IPS-NIHi11 (cell line): ENCODE results near the gene ASL.
"Not testable (repeated sequence)": the region's sequence is repeated elsewhere in the genome, so short reads cannot be mapped to it uniquely, and the experiment has no call there.

Source experiments
- DNase-seq: peaks from one replicate; pipeline ENCODE4 v3.0.0; 2012; ENCODE audit warnings: mixed read lengths, low spot score

The ASL gene

GRCh38 chr7:66076462-66077329 is 1.1 kb downstream of the ASL start:
- DNase-seq: no peak

DNA sequence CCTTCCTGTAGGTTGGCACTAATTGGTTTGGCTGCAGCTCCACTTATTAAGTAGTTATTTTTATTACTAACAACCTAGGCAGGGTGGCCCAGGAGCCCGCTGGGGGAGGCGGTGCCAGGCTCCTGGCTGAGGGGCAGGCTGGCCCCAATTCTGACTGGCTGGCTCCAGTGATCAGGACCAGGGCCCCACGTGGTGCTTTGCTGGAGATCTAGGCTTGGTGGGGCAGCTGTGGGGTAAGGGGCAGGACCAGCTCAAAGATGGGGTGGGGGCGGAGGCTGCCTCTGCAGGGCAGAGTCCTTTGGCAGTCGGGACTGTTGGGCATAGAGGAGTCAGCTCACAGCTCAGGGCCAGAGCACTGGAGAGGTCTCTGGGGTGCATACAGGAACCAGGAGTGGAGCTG is 2.4 kb downstream of the ASL start:
- no peak for DNase-seq

DNA sequence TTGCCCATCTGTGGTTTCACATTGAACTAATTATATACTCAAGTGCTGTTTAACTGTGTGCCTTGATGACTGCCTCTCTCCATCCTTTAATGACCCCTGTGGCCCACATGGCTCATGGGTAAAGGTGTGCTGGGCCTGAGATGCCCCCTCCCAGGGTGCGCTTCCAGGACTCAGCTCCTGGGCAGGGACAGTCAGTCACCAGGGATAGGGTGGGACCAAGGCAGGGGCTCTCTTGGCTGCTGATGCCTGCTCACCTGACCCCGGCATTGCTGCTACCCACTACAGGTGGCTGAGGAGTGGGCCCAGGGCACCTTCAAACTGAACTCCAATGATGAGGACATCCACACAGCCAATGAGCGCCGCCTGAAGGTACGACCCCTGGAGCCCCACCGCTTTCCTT is 6.5 kb downstream of the ASL start:
- DNase-seq: no peak

DNA sequence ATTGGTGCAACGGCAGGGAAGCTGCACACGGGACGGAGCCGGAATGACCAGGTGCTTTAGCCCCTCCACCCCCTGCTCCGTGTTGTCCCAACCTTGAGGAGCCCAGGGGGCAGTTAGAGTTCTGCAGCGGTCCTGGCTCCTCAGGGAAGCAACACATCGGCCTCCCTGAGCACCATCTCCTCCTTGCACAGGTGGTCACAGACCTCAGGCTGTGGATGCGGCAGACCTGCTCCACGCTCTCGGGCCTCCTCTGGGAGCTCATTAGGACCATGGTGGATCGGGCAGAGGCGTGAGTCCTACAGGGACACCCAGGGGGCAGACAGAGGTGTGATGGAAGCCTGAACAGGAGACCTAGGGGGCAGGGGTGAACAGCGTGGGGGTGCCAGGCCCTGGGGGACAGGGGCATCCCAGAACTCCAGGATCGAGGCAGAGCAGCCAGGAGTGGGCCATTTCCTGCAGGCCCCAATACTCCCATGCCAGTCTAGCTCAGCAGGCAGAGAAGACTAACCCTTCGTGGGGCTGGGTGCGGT is 7.3 kb downstream of the ASL start:
- no peak for DNase-seq

GRCh38 chr7:66083677-66084076 is 8.1 kb downstream of the ASL start:
- no peak for DNase-seq

DNA sequence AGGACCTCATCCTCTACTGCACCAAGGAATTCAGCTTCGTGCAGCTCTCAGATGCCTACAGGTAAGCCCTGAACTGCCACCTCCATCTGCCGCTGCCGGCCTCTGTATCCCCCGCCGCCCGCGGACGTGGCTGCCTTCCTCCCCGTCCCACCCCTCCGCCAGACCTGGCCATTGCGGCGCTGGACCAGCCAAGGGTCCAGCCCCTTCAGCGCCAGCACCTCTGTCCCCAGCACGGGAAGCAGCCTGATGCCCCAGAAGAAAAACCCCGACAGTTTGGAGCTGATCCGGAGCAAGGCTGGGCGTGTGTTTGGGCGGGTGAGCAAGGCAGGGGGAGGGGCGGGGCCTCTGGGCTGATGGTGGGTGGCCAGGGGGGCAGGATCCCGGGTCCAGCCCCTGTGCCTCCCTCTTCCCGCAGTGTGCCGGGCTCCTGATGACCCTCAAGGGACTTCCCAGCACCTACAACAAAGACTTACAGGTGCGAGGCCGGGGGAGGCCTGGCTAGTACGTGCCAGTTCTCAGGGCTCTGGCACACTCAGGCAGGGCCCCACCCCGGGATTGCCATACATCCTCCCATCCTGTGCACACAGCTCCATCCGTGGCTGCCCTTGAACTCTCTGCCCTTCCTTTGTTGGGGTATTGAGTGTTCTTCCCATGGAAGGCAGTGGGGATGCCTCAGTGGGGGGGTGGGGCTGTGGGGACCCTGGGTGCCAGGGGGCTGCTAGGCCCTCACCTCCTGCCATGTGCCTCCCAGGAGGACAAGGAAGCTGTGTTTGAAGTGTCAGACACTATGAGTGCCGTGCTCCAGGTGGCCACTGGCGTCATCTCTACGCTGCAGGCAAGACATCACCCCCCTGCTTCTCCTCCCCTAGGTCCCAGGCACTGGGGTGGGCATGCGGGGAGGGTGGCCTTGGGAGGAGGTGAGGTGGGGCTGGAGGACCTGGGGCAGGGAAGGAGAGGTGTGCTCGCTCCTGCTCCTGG is 13.5 kb downstream of the ASL start:
- no peak for DNase-seq

GRCh38 chr7:66092654-66093053 is 17.0 kb downstream of the ASL start:
- DNase-seq: no peak

DNA sequence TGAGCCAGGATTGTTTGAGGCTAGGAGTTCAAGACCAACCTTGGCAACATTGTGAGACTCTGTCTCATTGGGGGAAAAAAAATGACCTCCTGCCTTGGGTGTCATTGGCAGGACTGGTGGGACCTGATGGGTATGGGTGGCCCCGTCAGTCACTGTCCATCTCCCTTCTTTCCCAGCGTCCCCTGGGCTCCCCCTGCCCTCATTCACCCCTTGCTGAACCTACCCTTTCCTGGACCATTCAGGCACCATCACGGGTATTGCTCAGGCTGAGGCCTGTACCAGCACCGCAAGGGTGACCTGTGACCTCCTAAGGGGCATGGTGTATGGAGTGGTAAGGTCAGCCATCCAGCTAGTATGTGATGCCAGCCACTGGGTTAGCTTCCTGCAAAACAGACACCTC is 19.4 kb downstream of the ASL start:
- DNase-seq: no peak

- no peak for DNase-seq
These were observed 23.6 kb downstream of the ASL start for GRCh38 chr7:66099232-66099550.

- no peak for DNase-seq
These were observed 24.2 kb downstream of the ASL start for GRCh38 chr7:66099551-66100407.

DNA sequence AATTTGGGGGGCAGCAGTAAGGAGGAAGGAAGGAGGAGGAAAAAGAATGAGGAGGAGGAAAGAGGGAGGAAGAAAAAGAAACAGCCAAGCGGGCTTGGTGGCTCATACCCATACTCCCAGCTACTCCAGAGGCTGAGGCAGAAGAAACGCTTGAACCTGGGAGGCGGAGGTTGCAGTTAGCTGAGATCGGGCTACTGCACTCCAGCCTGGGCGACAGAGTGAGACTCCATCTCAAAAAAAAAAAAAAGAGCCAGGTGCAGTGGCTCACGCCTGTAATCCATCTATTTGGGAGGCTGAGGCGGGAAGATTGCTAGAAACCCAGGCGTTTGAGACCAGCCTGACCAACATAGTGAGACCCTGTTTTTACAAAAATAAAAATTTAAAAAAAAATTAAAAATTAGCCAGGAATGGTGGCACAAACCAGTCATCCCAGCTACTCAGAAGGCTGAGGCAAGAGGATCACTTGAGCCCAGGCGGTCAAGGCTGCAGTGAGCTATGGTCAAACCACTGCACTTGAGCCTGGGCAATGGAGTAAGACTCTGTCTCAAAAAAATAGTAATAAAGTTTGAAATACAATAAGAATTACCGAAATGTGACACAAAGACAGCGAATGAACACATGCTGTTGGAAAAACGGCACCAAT is 24.9 kb downstream of the ASL start:
- DNase-seq: no peak

DNA sequence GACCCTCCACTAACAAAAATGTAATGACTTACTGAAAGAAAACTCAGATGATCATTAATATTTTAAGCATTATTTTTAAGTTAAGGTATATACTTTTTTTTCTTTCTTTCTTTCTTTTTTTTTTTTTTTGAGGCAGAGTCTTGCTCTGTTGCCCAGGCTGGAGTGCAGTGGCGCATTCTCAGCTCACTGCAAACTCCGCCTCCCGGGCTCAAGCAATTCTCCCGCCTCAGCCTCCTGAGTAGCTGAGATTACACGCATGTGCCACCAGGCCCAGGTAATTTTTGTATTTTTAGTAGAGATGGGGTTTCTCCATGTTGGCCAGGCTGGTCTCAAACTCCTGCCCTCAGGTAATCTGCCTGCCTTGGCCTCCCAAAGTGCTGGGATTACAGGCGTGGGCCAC is 26.5 kb downstream of the ASL start:
- not testable (repeated sequence) for DNase-seq

DNA sequence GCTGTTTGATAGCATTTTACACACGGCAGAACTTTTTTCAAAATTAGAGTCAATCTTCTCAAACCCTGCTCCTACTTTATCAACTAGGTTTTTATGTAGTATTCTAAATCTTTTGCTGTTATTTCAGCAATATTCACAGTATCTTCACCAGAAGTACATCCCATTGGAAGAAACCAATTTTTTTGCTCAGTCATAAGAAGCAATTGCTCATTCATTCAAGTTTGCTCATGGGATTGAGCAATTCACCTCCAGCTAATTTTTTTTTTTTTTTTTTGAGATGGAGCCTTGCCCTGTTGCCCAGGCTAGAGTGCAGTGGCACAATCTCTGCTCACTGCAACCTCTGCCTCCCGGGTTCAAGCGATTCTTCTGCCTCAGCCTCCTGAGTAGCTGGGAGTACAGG is 28.4 kb downstream of the ASL start:
- DNase-seq: not testable (repeated sequence)

DNA sequence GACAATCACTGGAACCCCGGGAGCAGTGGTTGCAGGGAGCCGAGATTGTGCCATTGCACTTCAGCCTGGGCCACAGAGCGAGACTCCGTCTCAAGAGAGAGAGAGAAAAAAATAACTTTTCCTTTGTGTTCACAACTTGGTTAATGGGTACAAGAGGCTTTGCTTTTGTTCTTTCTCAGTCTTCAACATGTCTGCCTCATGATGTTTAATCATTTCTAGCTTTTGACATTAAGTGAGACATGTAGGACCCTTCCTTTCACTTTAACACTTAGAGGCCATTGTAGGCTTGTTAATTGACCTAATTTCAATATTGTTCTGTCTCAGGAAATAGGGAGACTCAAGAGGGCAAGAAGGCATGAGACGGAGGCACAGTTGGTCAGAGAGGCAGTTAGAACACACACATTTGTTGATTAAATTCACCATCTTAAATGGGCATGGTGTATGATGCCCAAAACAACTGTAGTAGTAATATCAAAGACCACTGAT is 29.7 kb downstream of the ASL start:
- no peak for DNase-seq

GRCh38 chr7:66108410-66108809 is 32.8 kb downstream of the ASL start:
- not testable (repeated sequence) for DNase-seq

DNA sequence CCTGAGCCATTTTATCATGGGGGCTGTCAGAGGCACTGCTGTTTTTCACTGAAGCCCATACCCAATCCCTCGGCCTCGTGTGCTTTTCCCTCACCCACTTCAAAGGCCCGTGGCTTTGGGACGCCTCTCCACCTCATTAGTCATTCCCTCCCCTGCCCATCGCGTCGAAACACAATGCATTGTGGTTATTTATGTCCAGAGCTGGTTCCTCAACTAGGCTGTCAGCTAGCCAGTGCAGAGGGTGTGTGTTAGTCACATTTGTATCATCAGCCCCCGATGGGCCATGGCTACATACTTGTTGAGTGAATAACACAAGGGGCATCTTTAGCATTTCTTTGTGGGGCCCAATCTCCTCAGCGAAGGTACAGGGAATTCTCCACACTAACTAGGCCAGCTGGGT is 35.2 kb downstream of the ASL start:
- no peak for DNase-seq

GRCh38 chr7:66114743-66115649 is 39.4 kb downstream of the ASL start, which contains the start of gene CRCP:
CRCP (plus strand) TSS chr7:66114847; CDS start chr7:66114963, 116 bp downstream.
- DNase-seq: peak; percentile 92

- not testable (repeated sequence) for DNase-seq
These were observed 41.2 kb downstream of the ASL start for GRCh38 chr7:66116680-66117420.

DNA sequence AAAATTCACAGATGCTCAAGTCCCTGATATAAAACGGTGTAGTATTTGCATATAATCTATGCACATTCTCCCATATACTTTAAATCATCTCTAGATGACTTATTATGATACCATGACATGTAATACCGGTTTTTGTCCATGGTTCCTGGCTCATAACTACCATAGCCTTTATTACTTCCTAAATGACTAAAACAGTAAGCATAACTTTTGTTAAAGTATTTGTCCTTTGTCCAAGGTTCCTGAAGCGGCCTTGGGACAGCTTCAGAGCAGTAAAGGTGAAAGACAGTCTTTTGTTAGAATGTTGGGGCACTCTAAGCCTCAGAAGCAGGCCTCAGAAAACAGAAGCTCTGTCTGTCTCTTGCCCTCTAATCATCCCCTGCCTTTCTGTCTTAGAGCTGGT is 43.0 kb downstream of the ASL start:
- DNase-seq: no peak
